Measurements from ENCODE around the gene ERG28.

ERG28 gene

GRCh38 chr14:75667099-75667765, 6.6 kb upstream of the ERG28 start:
- no peaks in the 10 kb centered on the region for H3K4me1 ChIP-seq (ENCODE audit: low read length)
- H3K79me2 ChIP-seq (ENCODE audit: low read length), result 0 out of 2 replicates have a peak, but pooled peaks cover 3% of the 10 kb centered on the region
- no peak overlapping the region for H3K9ac ChIP-seq (ENCODE audit: low read length)
- no peak overlapping the region for H3K4me3 ChIP-seq (ENCODE audit: low read length)
- no peak overlapping the region for H3K4me2 ChIP-seq (ENCODE audit: low read length)
- TF ChIP-seq EZH2phosphoT487 (IDR thresholded peaks at IDR 0.05; ENCODE audit: low read depth), result no peak
- TF ChIP-seq CTCF (IDR thresholded peaks at IDR 0.05; ENCODE audit: low read depth, low read length), result no peak
- no peaks in the 10 kb centered on the region for H4K20me1 ChIP-seq (ENCODE audit: insufficient read depth, low read length)
- no peak overlapping the region for H2AFZ ChIP-seq (ENCODE audit: low read depth, low read length)
- H3K27me3 ChIP-seq (ENCODE audit: low read depth, low read length), result no peaks in the 10 kb centered on the region
- H3K36me3 ChIP-seq (replicated peaks; ENCODE audit: low read depth, low read length), result peaks cover 30% of the 10 kb centered on the region
- no peaks in the 10 kb centered on the region for H3K9me3 ChIP-seq (ENCODE audit: insufficient read depth, low read length)
- no peak overlapping the region for H3K27ac ChIP-seq (ENCODE audit: low read length)

- Histone ChIP-seq H3K27me3 (ENCODE audit: low read depth, low read length) (no peaks in the 10 kb centered on the region), H3K27ac (ENCODE audit: low read length) (no peak overlapping the region), H3K4me2 (ENCODE audit: low read length) (no peak overlapping the region)
These were observed 2.3 kb upstream of the ERG28 start for GRCh38 chr14:75662966-75663365.

GRCh38 chr14:75661499-75661814, 781 bp upstream of the ERG28 start:
- peak overlapping the region; percentile 54; the same call in 1 of the 2 replicates for H2AFZ ChIP-seq (ENCODE audit: low read depth, low read length)
- 0 out of 2 replicates have a peak, but pooled peaks cover 5% of the 10 kb centered on the region for H4K20me1 ChIP-seq (ENCODE audit: insufficient read depth, low read length)
- TF ChIP-seq CTCF (IDR thresholded peaks at IDR 0.05; ENCODE audit: low read depth, low read length) (no peak), EZH2phosphoT487 (IDR thresholded peaks at IDR 0.05; ENCODE audit: low read depth) (no peak)

More at GRCh38 chr14:75662966-75663365, 2.3 kb upstream of the ERG28 start:
- peaks cover 40% of the 10 kb centered on the region for H3K79me2 ChIP-seq (ENCODE audit: low read length)
- no peak overlapping the region for H3K4me3 ChIP-seq (ENCODE audit: low read length)
- H2AFZ ChIP-seq (ENCODE audit: low read depth, low read length), result no peak overlapping the region
- peaks cover 8% of the 10 kb centered on the region for H3K4me1 ChIP-seq (ENCODE audit: low read length)
- H3K36me3 ChIP-seq (replicated peaks; ENCODE audit: low read depth, low read length), result peaks cover 8% of the 10 kb centered on the region
- H4K20me1 ChIP-seq (ENCODE audit: insufficient read depth, low read length), result 0 out of 2 replicates have a peak, but pooled peaks cover 1% of the 10 kb centered on the region
- no peak overlapping the region for H3K9ac ChIP-seq (ENCODE audit: low read length)
- no peaks in the 10 kb centered on the region for H3K9me3 ChIP-seq (ENCODE audit: insufficient read depth, low read length)
- TF ChIP-seq CTCF (IDR thresholded peaks at IDR 0.05; ENCODE audit: low read depth, low read length) (no peak), EZH2phosphoT487 (IDR thresholded peaks at IDR 0.05; ENCODE audit: low read depth) (no peak)

GRCh38 chr14:75660238-75660629, 442 bp downstream of the ERG28 start:
- Histone ChIP-seq H3K9me3 (ENCODE audit: insufficient read depth, low read length) (no peaks in the 10 kb centered on the region), H3K4me1 (ENCODE audit: low read length) (peaks cover 8% of the 10 kb centered on the region), H4K20me1 (ENCODE audit: insufficient read depth, low read length) (0 out of 2 replicates have a peak, but pooled peaks cover 5% of the 10 kb centered on the region), H3K27ac (ENCODE audit: low read length) (peak overlapping the region; percentile 60), H2AFZ (ENCODE audit: low read depth, low read length) (no peak overlapping the region; the same call in 1 of the 2 replicates), H3K4me3 (ENCODE audit: low read length) (peak overlapping the region; percentile 96), H3K4me2 (ENCODE audit: low read length) (peak overlapping the region; percentile 86), H3K36me3 (replicated peaks; ENCODE audit: low read depth, low read length) (peaks cover 35% of the 10 kb centered on the region), H3K27me3 (ENCODE audit: low read depth, low read length) (no peaks in the 10 kb centered on the region), H3K79me2 (ENCODE audit: low read length) (peaks cover 45% of the 10 kb centered on the region), H3K9ac (ENCODE audit: low read length) (peak overlapping the region; percentile 85)
- TF ChIP-seq EZH2phosphoT487 (IDR thresholded peaks at IDR 0.05; ENCODE audit: low read depth), result no peak
- no peak for TF ChIP-seq CTCF (IDR thresholded peaks at IDR 0.05; ENCODE audit: low read depth, low read length)

More at GRCh38 chr14:75661499-75661814, 781 bp upstream of the ERG28 start:
- H3K9ac ChIP-seq (ENCODE audit: low read length), result peak overlapping the region; percentile 85
- H3K79me2 ChIP-seq (ENCODE audit: low read length), result peaks cover 45% of the 10 kb centered on the region
- H3K4me3 ChIP-seq (ENCODE audit: low read length), result peak overlapping the region; percentile 96
- H3K9me3 ChIP-seq (ENCODE audit: insufficient read depth, low read length), result no peaks in the 10 kb centered on the region
- peak overlapping the region; percentile 60 for H3K27ac ChIP-seq (ENCODE audit: low read length)
- peaks cover 8% of the 10 kb centered on the region for H3K4me1 ChIP-seq (ENCODE audit: low read length)
- H3K27me3 ChIP-seq (ENCODE audit: low read depth, low read length), result no peaks in the 10 kb centered on the region
- H3K36me3 ChIP-seq (replicated peaks; ENCODE audit: low read depth, low read length), result peaks cover 23% of the 10 kb centered on the region
- H3K4me2 ChIP-seq (ENCODE audit: low read length), result peak overlapping the region; percentile 70
